HepG2 (cell line): Measurements from ENCODE around the gene ASCL3. TPM values are rescaled to one million over a fixed set of nuclear protein-coding genes. Genes with fewer than 3 reads are reported as not detected.
A peak's percentile ranks its signal among the peaks of the same experiment; 100 is the strongest.

Experiments used
- DNMT3B ChIP-seq: conservative IDR thresholded peaks from 2 replicates; pipeline ENCODE4 v1.6.1; 2016; ENCODE audit warnings: missing biosample characterization, control low read depth
- ELF3 ChIP-seq: IDR thresholded peaks from 2 replicates; pipeline ENCODE4 v1.6.1; 2016; ENCODE audit warnings: missing genetic modification reagents, missing compliant biosample characterization
- EZH2 ChIP-seq: conservative IDR thresholded peaks from 2 replicates; pipeline ENCODE4 v1.6.1; 2012; ENCODE audit warnings: mild to moderate bottlenecking, low read depth, low read length, moderate library complexity
- FOXK1 ChIP-seq: sonication (generic); formaldehyde crosslinking; IDR thresholded peaks from 2 replicates; pipeline ENCODE4 v1.4.0; 2020; ENCODE audit warnings: low read depth, missing genetic modification reagents, borderline replicate concordance
- HIC2 ChIP-seq: sonication (generic); formaldehyde crosslinking; IDR thresholded peaks from 2 replicates; pipeline ENCODE4 v1.9.0; 2022; ENCODE audit warnings: low read depth, missing genetic modification reagents
- JUN ChIP-seq: sonication (generic); formaldehyde crosslinking; IDR thresholded peaks from 2 replicates; pipeline ENCODE4 v1.4.0; 2020; ENCODE audit warnings: mild to moderate bottlenecking, missing genetic modification reagents
- MAZ ChIP-seq, 2 experiments: sonication (generic) in 1 of 2; formaldehyde crosslinking in 1 of 2; IDR thresholded peaks; 2 replicates each; pipeline versions ENCODE4 v1.5.0 to v1.6.1; 2012 to 2020; ENCODE audit warnings: low read depth in 2 of 2, mild to moderate bottlenecking in 2 of 2, borderline replicate concordance in 1 of 2, improper control_type of control experiment in 1 of 2, low read length in 1 of 2, missing genetic modification reagents in 1 of 2, moderate library complexity in 1 of 2
- MED8 ChIP-seq: sonication (generic); formaldehyde crosslinking; IDR thresholded peaks from 2 replicates; pipeline ENCODE4 v1.8.1; 2023; ENCODE audit warnings: mild to moderate bottlenecking, missing genetic modification reagents; ENCODE audit not compliant: insufficient replicate concordance
- NR2F1 ChIP-seq, 2 experiments: fragments of 450-650 bp in 1 of 2; formaldehyde crosslinking in 1 of 2; IDR thresholded peaks; 2 replicates each; pipeline versions ENCODE4 v1.5.0 to v1.6.1; 2016 to 2020; ENCODE audit warnings: mild to moderate bottlenecking in 1 of 2, missing compliant biosample characterization in 1 of 2, missing genetic modification reagents in 1 of 2, moderate library complexity in 1 of 2
- NR3C1 ChIP-seq: sonication (generic); formaldehyde crosslinking; IDR thresholded peaks from 2 replicates; pipeline ENCODE4 v1.4.0; 2020; ENCODE audit warnings: missing genetic modification reagents
- RXRA ChIP-seq: sonication (generic); formaldehyde crosslinking; IDR thresholded peaks from 2 replicates; pipeline ENCODE4 v1.5.1; 2020; ENCODE audit warnings: missing genetic modification reagents
- SMAD3 ChIP-seq: sonication (generic); formaldehyde crosslinking; IDR thresholded peaks from 2 replicates; pipeline ENCODE4 v1.4.0; 2020; ENCODE audit warnings: missing genetic modification reagents
- SRSF9 ChIP-seq: fragments of 200-400 bp; formaldehyde crosslinking; IDR thresholded peaks from 2 replicates; pipeline ENCODE4 v1.6.1; 2018; ENCODE audit warnings: borderline replicate concordance, mild to moderate bottlenecking, low read depth, low read length; ENCODE audit not compliant: insufficient read depth, poor library complexity, severe bottlenecking
- THAP7 ChIP-seq: sonication (generic); formaldehyde crosslinking; IDR thresholded peaks from 2 replicates; pipeline ENCODE4 v1.8.1; 2023; ENCODE audit warnings: mild to moderate bottlenecking, missing genetic modification reagents
- THRA ChIP-seq: sonication (generic); formaldehyde crosslinking; IDR thresholded peaks from 2 replicates; pipeline ENCODE4 v1.4.0; 2020; ENCODE audit warnings: missing genetic modification reagents, borderline replicate concordance
- ZBTB46 ChIP-seq: sonication (generic); formaldehyde crosslinking; IDR thresholded peaks from 2 replicates; pipeline ENCODE4 v1.4.0; 2020; ENCODE audit warnings: mild to moderate bottlenecking, missing genetic modification reagents, borderline replicate concordance
- ZEB1 ChIP-seq: IDR thresholded peaks from 2 replicates; pipeline ENCODE4 v1.6.1; 2012; ENCODE audit warnings: mild to moderate bottlenecking, low read depth, inconsistent platforms; ENCODE audit not compliant: insufficient replicate concordance
- ZFP62 ChIP-seq: sonication (generic); formaldehyde crosslinking; IDR thresholded peaks from 2 replicates; pipeline ENCODE4 v1.4.0; 2020; ENCODE audit warnings: missing genetic modification reagents
- ZNF30 ChIP-seq: sonication (generic); formaldehyde crosslinking; IDR thresholded peaks from 2 replicates; pipeline ENCODE4 v1.5.0; 2020; ENCODE audit warnings: mild to moderate bottlenecking, missing genetic modification reagents
- ZNF589 ChIP-seq: sonication (generic); formaldehyde crosslinking; conservative IDR thresholded peaks from 2 replicates; pipeline ENCODE4 v1.8.0; 2022; ENCODE audit warnings: mild to moderate bottlenecking, moderate library complexity, missing genetic modification reagents
- ZNF607 ChIP-seq: sonication (generic); formaldehyde crosslinking; IDR thresholded peaks from 2 replicates; pipeline ENCODE4 v1.5.1; 2020; ENCODE audit warnings: missing genetic modification reagents, mild to moderate bottlenecking, borderline replicate concordance
- ZNF775 ChIP-seq: sonication (generic); formaldehyde crosslinking; IDR thresholded peaks from 2 replicates; pipeline ENCODE4 v1.4.0; 2020; ENCODE audit warnings: missing genetic modification reagents, mild to moderate bottlenecking, moderate library complexity, borderline replicate concordance
- polyA plus RNA-seq, 8 experiments: library from polyadenylated mRNA; depleted of rRNA in 3 of 8; stranded (reverse) in 7 of 8; unstranded in 1 of 8; fragments of >200 nt; fragmentation: Illumina TruSeq in 4 of 8; extraction: Trizol in 4 of 8; gene quantifications; 2 replicates each; pipeline versions ENCODE4 v1.2.1 to v1.2.3, GENCODE V29; 2011 to 2016; ENCODE audit warnings: low read depth in 4 of 8, missing spikeins in 1 of 8, mixed read lengths in 1 of 8; ENCODE audit not compliant: insufficient read depth in 1 of 8
- total RNA-seq, 5 experiments: library from RNA; depleted of rRNA; stranded (reverse); fragments of >200 nt; fragmentation: Illumina TruSeq; extraction: Trizol; gene quantifications; 2 replicates each; pipeline ENCODE4 v1.2.3, GENCODE V29; 2016; ENCODE audit warnings: low read depth in 1 of 5

The ASCL3 gene
- total and polyA plus RNA-seq, 2 of the 13 experiments (the other 11 are each of a cell fraction or from before 2014, with no cell fraction given), result not detected

GRCh38 chr11:8964324-8965320 lies 21.8 kb upstream of the ASCL3 start, which contains the start of gene TMEM9B (continued):
- TF ChIP-seq HIC2 (CRISPR knock-in tag) (peak; percentile 83), ZNF775 (CRISPR knock-in tag) (no peak), MED8 (peak; percentile 79), THAP7 (CRISPR knock-in tag) (no peak; the same call in 1 of the 2 replicates), THRA (CRISPR knock-in tag) (0 out of 2 replicates have a peak, but pooled peaks have one; percentile 13), ELF3 (peak; percentile 60; the same call in 1 of the 2 replicates), MAZ (IDR thresholded peaks at IDR 0.05; ENCODE audit: borderline replicate concordance, low read depth, low read length) (peak; percentile 32), MAZ (CRISPR knock-in tag; IDR thresholded peaks at IDR 0.05; ENCODE audit: low read depth) (peak; percentile 38), ZNF30 (CRISPR knock-in tag) (peak; percentile 83; the same call in 1 of the 2 replicates), JUN (CRISPR knock-in tag) (no peak), NR2F1 (CRISPR knock-in tag; IDR thresholded peaks at IDR 0.05) (no peak), RXRA (CRISPR knock-in tag) (no peak; the same call in 1 of the 2 replicates), SRSF9 (no peak), EZH2 (no peak), ZNF607 (CRISPR knock-in tag) (peak; percentile 64; the same call in 1 of the 2 replicates), ZBTB46 (CRISPR knock-in tag) (no peak), DNMT3B (CRISPR knock-in tag) (no peak), ZFP62 (CRISPR knock-in tag) (no peak), ZNF589 (no peak), SMAD3 (peak; percentile 16; the same call in 1 of the 2 replicates), FOXK1 (CRISPR knock-in tag) (peak; percentile 61; the same call in 1 of the 2 replicates), ZEB1 (no peak), NR3C1 (CRISPR knock-in tag) (no peak)
